HEK293 (cell line): ENCODE data around the gene AARS2.

Experiments
- CTCF ChIA-PET: fragments of 350-600 bp; formaldehyde crosslinking; extraction: SDS; loops from one replicate; lab custom pipeline; 2021; ENCODE audit warnings: antibody characterized with exemption; lab: Yijun Ruan, JAX
- POLR2A ChIA-PET: fragments of 300-600 bp; formaldehyde crosslinking; extraction: SDS; loops from one replicate; lab custom pipeline; 2020; ENCODE audit warnings: antibody characterized with exemption, inconsistent platforms; lab: Yijun Ruan, JAX
- H3K27ac ChIP-seq: fragments of 200-500 bp; sonication (Bioruptor generic); 2 replicates; pipeline ENCODE4 v1.5.1; 2014; ENCODE audit warnings: low read depth, low read length, control low read depth, inconsistent platforms; ENCODE audit errors: extremely low read depth
- H3K36me3 ChIP-seq, 2 experiments: fragments of 200-500 bp in 1 of 2; sonication (Bioruptor generic) in 1 of 2; 1 replicate in 1 of 2; 2 replicates in 1 of 2; pipeline ENCODE4 v1.5.1; 2014 to 2017; ENCODE audit warnings: inconsistent platforms in 2 of 2, low read length in 2 of 2; ENCODE audit not compliant: control insufficient read depth in 2 of 2, insufficient read depth in 1 of 2
- H3K4me1 ChIP-seq: fragments of 200-500 bp; sonication (Bioruptor generic); 2 replicates; pipeline ENCODE4 v1.5.1; 2014; ENCODE audit warnings: mild to moderate bottlenecking, low read length, inconsistent platforms; ENCODE audit not compliant: control insufficient read depth, insufficient read depth
- H3K4me3 ChIP-seq: 2 replicates; pipeline ENCODE4 v1.5.1; 2011; ENCODE audit warnings: low read depth, mild to moderate bottlenecking, control low read depth, low read length, moderate library complexity
- H3K9me3 ChIP-seq: fragments of 200-500 bp; sonication (Bioruptor generic); 2 replicates; pipeline ENCODE4 v1.5.1; 2014; ENCODE audit warnings: low read depth, low read length, inconsistent platforms; ENCODE audit not compliant: control insufficient read depth, insufficient read depth
- FEZF1 ChIP-seq: fragments of 450-650 bp; formaldehyde crosslinking; IDR thresholded peaks from 2 replicates; pipeline ENCODE4 v1.5.1; 2016; ENCODE audit warnings: missing biosample characterization, missing genetic modification characterization
- SCRT2 ChIP-seq: fragments of 450-650 bp; formaldehyde crosslinking; IDR thresholded peaks from 2 replicates; pipeline ENCODE4 v1.5.1; 2016; ENCODE audit warnings: missing biosample characterization, missing genetic modification characterization
- ZBTB1 ChIP-seq: fragments of 450-650 bp; formaldehyde crosslinking; IDR thresholded peaks from 2 replicates; pipeline ENCODE4 v1.5.1; 2016; ENCODE audit warnings: missing biosample characterization, missing genetic modification characterization
- ZFHX2 ChIP-seq: fragments of 450-650 bp; formaldehyde crosslinking; conservative IDR thresholded peaks from 2 replicates; pipeline ENCODE4 v1.5.1; 2016; ENCODE audit warnings: missing biosample characterization, missing genetic modification characterization
- ZFP37 ChIP-seq: fragments of 450-650 bp; formaldehyde crosslinking; IDR thresholded peaks from 2 replicates; pipeline ENCODE4 v1.5.1; 2016; ENCODE audit warnings: missing biosample characterization, missing genetic modification characterization
- ZNF10 ChIP-seq: fragments of 450-650 bp; formaldehyde crosslinking; IDR thresholded peaks from 2 replicates; pipeline ENCODE4 v1.5.1; 2017; ENCODE audit warnings: missing biosample characterization, missing genetic modification characterization
- ZNF184 ChIP-seq: fragments of 450-650 bp; IDR thresholded peaks from 2 replicates; pipeline ENCODE4 v1.5.1; 2018; ENCODE audit warnings: missing biosample characterization, mild to moderate bottlenecking, missing genetic modification characterization
- ZNF211 ChIP-seq: fragments of 450-650 bp; formaldehyde crosslinking; IDR thresholded peaks from 2 replicates; pipeline ENCODE4 v1.5.1; 2016; ENCODE audit warnings: low read depth, missing biosample characterization, missing genetic modification characterization
- ZNF433 ChIP-seq: fragments of 450-650 bp; formaldehyde crosslinking; IDR thresholded peaks from 2 replicates; pipeline ENCODE4 v1.5.1; 2016; ENCODE audit warnings: missing biosample characterization, missing genetic modification characterization, low read depth
- TF ChIP-seq, protein P1 (sequence below): fragments of 450-650 bp; formaldehyde crosslinking; IDR thresholded peaks from 2 replicates; pipeline ENCODE4 v1.5.1; 2016; ENCODE audit warnings: missing biosample characterization, missing genetic modification characterization
- TF ChIP-seq, protein P2 (sequence below): fragments of 450-650 bp; formaldehyde crosslinking; IDR thresholded peaks from 2 replicates; pipeline ENCODE4 v1.5.1; 2017; ENCODE audit warnings: missing biosample characterization, missing genetic modification characterization
- TF ChIP-seq, protein P3 (sequence below): fragments of 450-650 bp; formaldehyde crosslinking; IDR thresholded peaks from 2 replicates; pipeline ENCODE4 v1.5.1; 2016; ENCODE audit warnings: missing biosample characterization, missing genetic modification characterization
- TF ChIP-seq, protein P4 (sequence below): fragments of 450-650 bp; formaldehyde crosslinking; conservative IDR thresholded peaks from 2 replicates; pipeline ENCODE4 v1.5.1; 2016; ENCODE audit warnings: low read depth, missing biosample characterization, missing genetic modification characterization

AARS2 gene

DNA sequence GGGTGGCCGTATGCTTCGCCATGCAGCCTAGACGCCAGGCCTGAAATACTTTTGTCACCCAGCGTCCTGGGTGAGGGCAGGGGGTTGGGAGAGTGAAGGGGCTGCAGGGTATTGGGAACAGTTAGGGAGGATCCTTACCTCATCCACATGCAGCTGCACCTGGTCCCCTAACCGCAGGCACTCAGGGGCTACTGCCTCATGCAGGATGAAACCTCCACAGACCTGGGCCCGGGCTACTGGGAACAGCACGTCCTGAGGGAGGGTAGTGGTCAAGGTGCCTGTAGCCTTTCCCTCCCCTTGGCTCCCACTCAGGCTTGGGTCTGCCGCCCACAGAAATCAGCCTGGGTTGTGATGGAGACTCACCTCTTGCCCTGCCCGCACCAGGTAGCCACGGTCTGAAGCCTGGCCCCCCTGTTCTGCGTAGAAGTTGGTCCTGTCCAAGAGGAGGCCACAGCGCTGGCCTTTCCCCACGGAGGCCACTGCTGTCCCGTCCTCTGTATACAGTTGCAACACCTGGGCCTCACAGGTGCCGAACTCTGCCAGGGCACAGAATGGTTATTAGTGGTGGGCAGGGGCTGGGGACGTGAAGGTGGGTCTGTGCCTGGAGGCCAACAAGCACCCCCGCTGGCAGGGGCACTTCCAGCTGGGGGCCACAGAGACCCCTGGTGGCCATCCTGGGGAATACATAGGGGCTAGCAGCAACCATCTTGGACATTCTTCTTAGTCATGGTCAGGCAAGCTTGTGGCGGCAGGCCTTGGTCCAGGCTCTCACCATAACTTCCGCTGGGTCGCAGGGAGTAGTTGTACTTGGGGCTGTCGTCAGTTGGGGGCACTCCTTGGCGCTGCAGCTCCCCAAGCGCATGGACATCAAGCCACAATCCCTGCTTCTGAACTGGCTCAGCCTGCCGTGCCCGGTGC, 8.6 kb downstream of the AARS2 start (continued):
- TF ChIP-seq, protein P1, sequence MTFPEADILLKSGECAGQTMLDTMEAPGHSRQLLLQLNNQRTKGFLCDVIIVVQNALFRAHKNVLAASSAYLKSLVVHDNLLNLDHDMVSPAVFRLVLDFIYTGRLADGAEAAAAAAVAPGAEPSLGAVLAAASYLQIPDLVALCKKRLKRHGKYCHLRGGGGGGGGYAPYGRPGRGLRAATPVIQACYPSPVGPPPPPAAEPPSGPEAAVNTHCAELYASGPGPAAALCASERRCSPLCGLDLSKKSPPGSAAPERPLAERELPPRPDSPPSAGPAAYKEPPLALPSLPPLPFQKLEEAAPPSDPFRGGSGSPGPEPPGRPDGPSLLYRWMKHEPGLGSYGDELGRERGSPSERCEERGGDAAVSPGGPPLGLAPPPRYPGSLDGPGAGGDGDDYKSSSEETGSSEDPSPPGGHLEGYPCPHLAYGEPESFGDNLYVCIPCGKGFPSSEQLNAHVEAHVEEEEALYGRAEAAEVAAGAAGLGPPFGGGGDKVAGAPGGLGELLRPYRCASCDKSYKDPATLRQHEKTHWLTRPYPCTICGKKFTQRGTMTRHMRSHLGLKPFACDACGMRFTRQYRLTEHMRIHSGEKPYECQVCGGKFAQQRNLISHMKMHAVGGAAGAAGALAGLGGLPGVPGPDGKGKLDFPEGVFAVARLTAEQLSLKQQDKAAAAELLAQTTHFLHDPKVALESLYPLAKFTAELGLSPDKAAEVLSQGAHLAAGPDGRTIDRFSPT (tag by site-specific recombination), result 0 out of 2 replicates have a peak, but pooled peaks have one; percentile 18

DNA sequence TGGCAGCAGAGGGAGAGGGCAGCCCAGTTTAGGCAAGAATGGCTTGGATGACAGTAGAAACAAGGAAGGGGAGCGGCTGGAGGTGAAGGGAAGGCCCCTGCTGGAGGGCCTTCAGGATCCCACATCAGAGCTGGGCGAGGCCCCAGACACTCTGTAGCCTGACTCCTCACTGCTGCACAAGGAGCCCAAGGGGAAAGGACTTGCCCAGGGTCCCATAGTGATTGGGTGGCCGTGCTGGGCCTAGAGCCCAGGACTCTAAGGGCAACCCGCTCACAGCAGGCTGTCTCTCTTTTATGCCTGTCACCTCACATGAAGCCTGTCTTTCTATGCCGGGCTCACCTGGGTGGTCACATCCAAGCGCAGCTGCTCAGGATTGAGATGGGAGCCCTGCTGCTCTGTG, 9.3 kb downstream of the AARS2 start:
- CTCF ChIA-PET, result interaction anchor here (1.2 to 7.1 kb wide), 8 partner anchors 10 to 203 kb away, joined by 3 to 117 read pairs (median 12); partner anchors contain the start of genes AARS2 and TMEM151B
- Histone ChIP-seq H3K36me3 (peaks cover 27 to 92% of the 10 kb centered on the region in 2 experiments), H3K27ac (no peak overlapping the region), H3K9me3 (no peaks in the 10 kb centered on the region), H3K4me3 (no peak overlapping the region), H3K4me1 (no peaks in the 10 kb centered on the region)
- POLR2A ChIA-PET, result interaction anchor here (1.2 to 2.0 kb wide), 2 partner anchors 8 to 9 kb away, joined by 3 to 7 read pairs; partner anchors contain the start of gene AARS2
- TF ChIP-seq ZFP37 (no peak), FEZF1 (tag by site-specific recombination) (no peak), ZBTB1 (no peak), ZNF184 (tag by site-specific recombination) (no peak), ZNF10 (tag by site-specific recombination) (no peak), ZNF211 (tag by site-specific recombination) (no peak), ZFHX2 (tag by site-specific recombination) (no peak), ZNF433 (tag by site-specific recombination) (no peak)
- TF ChIP-seq, protein P2, sequence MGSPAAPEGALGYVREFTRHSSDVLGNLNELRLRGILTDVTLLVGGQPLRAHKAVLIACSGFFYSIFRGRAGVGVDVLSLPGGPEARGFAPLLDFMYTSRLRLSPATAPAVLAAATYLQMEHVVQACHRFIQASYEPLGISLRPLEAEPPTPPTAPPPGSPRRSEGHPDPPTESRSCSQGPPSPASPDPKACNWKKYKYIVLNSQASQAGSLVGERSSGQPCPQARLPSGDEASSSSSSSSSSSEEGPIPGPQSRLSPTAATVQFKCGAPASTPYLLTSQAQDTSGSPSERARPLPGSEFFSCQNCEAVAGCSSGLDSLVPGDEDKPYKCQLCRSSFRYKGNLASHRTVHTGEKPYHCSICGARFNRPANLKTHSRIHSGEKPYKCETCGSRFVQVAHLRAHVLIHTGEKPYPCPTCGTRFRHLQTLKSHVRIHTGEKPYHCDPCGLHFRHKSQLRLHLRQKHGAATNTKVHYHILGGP (tag by site-specific recombination), result no peak
- TF ChIP-seq, protein P3, sequence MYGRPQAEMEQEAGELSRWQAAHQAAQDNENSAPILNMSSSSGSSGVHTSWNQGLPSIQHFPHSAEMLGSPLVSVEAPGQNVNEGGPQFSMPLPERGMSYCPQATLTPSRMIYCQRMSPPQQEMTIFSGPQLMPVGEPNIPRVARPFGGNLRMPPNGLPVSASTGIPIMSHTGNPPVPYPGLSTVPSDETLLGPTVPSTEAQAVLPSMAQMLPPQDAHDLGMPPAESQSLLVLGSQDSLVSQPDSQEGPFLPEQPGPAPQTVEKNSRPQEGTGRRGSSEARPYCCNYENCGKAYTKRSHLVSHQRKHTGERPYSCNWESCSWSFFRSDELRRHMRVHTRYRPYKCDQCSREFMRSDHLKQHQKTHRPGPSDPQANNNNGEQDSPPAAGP (tag by site-specific recombination), result no peak

DNA sequence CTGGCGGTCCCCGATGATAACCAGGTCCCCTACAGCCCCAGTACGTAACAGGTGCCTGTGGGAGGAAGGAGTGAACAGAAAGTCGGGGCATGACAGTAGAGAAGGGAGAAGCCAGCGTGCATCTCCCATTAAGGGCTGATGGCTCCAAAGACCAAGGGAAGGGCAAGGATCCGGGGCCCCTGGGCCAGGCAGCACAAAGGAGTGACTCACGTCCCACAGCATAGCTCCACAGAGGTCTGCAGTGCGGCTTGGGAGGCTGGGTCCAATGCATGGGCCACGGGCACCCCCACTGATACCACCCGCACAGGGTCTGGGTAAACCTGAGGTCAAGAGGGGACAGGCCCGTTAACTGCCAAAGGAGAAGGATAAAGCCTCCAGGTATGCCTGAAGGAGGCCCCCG, 10.3 kb downstream of the AARS2 start:
- CTCF ChIA-PET, result interaction anchor here (0.6 to 7.1 kb wide), 8 partner anchors 11 to 131 kb away, joined by 3 to 117 read pairs (median 8); partner anchors contain the start of genes AARS2 and TMEM151B
- Histone ChIP-seq H3K9me3 (no peaks in the 10 kb centered on the region), H3K27ac (no peak overlapping the region), H3K4me1 (no peaks in the 10 kb centered on the region; the same call in 1 of the 2 replicates), H3K4me3 (no peak overlapping the region), H3K36me3 (peaks cover 19 to 82% of the 10 kb centered on the region in 2 experiments)
- 0 out of 2 replicates have a peak, but pooled peaks have one; percentile 16 for TF ChIP-seq SCRT2
- TF ChIP-seq, protein P4, sequence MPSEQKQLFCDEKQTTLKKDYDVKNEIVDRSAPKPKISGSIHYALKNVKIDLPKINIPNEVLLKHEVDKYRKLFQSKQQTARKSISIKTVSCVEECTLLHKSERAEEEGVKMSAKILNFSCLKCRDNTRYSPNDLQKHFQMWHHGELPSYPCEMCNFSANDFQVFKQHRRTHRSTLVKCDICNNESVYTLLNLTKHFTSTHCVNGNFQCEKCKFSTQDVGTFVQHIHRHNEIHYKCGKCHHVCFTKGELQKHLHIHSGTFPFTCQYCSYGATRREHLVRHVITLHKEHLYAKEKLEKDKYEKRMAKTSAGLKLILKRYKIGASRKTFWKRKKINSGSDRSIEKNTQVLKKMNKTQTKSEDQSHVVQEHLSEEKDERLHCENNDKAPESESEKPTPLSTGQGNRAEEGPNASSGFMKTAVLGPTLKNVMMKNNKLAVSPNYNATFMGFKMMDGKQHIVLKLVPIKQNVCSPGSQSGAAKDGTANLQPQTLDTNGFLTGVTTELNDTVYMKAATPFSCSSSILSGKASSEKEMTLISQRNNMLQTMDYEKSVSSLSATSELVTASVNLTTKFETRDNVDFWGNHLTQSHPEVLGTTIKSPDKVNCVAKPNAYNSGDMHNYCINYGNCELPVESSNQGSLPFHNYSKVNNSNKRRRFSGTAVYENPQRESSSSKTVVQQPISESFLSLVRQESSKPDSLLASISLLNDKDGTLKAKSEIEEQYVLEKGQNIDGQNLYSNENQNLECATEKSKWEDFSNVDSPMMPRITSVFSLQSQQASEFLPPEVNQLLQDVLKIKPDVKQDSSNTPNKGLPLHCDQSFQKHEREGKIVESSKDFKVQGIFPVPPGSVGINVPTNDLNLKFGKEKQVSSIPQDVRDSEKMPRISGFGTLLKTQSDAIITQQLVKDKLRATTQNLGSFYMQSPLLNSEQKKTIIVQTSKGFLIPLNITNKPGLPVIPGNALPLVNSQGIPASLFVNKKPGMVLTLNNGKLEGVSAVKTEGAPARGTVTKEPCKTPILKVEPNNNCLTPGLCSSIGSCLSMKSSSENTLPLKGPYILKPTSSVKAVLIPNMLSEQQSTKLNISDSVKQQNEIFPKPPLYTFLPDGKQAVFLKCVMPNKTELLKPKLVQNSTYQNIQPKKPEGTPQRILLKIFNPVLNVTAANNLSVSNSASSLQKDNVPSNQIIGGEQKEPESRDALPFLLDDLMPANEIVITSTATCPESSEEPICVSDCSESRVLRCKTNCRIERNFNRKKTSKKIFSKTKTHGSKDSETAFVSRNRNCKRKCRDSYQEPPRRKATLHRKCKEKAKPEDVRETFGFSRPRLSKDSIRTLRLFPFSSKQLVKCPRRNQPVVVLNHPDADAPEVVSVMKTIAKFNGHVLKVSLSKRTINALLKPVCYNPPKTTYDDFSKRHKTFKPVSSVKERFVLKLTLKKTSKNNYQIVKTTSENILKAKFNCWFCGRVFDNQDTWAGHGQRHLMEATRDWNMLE, result no peak
- POLR2A ChIA-PET, result interaction anchor here (1.4 kb wide), 1 partner anchor 10 kb away, joined by 5 read pairs; the partner anchor contains the start of gene AARS2
